ENCODE results near the gene RAPGEF5.

RAPGEF5 gene

DNA sequence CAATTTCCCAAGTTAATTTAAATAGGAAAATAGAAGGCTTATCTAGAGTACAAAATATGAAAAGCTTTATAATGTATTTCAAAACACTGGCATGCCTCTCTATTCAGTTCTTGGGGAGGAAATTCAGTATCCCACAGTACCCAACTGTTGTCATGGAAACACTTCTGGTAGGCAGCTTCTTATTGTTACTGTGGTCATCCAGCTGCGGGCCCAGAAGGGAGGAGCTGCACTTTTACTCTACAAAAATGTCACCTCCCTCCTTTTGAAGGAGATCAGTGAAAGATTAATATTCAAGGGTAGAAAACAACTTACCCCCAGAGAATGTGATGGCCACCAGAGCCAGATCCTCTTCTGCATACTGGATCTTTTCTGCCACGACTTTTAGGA lies 202.8 kb downstream of the RAPGEF5 start:
- no peak for TF ChIP-seq GABPA (IDR thresholded peaks at IDR 0.05; ENCODE audit: low read depth)
- TF ChIP-seq, protein P1, sequence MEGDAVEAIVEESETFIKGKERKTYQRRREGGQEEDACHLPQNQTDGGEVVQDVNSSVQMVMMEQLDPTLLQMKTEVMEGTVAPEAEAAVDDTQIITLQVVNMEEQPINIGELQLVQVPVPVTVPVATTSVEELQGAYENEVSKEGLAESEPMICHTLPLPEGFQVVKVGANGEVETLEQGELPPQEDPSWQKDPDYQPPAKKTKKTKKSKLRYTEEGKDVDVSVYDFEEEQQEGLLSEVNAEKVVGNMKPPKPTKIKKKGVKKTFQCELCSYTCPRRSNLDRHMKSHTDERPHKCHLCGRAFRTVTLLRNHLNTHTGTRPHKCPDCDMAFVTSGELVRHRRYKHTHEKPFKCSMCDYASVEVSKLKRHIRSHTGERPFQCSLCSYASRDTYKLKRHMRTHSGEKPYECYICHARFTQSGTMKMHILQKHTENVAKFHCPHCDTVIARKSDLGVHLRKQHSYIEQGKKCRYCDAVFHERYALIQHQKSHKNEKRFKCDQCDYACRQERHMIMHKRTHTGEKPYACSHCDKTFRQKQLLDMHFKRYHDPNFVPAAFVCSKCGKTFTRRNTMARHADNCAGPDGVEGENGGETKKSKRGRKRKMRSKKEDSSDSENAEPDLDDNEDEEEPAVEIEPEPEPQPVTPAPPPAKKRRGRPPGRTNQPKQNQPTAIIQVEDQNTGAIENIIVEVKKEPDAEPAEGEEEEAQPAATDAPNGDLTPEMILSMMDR (IDR thresholded peaks at IDR 0.05; ENCODE audit: insufficient read depth, low read length): no peak
- no peak for TF ChIP-seq SPI1 (IDR thresholded peaks at IDR 0.05; ENCODE audit: borderline replicate concordance, low read depth)
- no peak for TF ChIP-seq REST (IDR thresholded peaks at IDR 0.05; ENCODE audit: insufficient replicate concordance, low read depth)
- TF ChIP-seq POLR2AphosphoS5 (IDR thresholded peaks at IDR 0.05; ENCODE audit: low read depth): no peak

GRCh38 chr7:22153432-22154142 lies 203.4 kb downstream of the RAPGEF5 start:
- H3K27me3 ChIP-seq (ENCODE audit: insufficient read depth, poor library complexity, severe bottlenecking): no peaks in the 10 kb centered on the region
- DNase-seq (ENCODE audit: low read depth in 1 of 2, low spot score in 1 of 2): no peak
- TF ChIP-seq REST (IDR thresholded peaks at IDR 0.05; ENCODE audit: insufficient replicate concordance, low read depth): no peak
- TF ChIP-seq GABPA (IDR thresholded peaks at IDR 0.05; ENCODE audit: low read depth): no peak
- TF ChIP-seq, protein P1 (IDR thresholded peaks at IDR 0.05; ENCODE audit: insufficient read depth, low read length): no peak
- no peak for TF ChIP-seq POLR2AphosphoS5 (IDR thresholded peaks at IDR 0.05; ENCODE audit: low read depth)
- TF ChIP-seq SPI1 (IDR thresholded peaks at IDR 0.05; ENCODE audit: borderline replicate concordance, low read depth): no peak
- no peak overlapping the region for H3K4me3 ChIP-seq (replicated peaks; ENCODE audit: insufficient read depth, low read length)
- H3K27ac ChIP-seq (replicated peaks): no peak overlapping the region

More for the DNA sequence above, 202.8 kb downstream of the RAPGEF5 start:
- Histone ChIP-seq H3K4me3 (replicated peaks; ENCODE audit: insufficient read depth, low read length) (no peak overlapping the region), H3K27ac (replicated peaks) (no peak overlapping the region), H3K27me3 (ENCODE audit: insufficient read depth, poor library complexity, severe bottlenecking) (no peaks in the 10 kb centered on the region)
- no peak for DNase-seq (ENCODE audit: low read depth in 1 of 2, low spot score in 1 of 2)

GRCh38 chr7:22152690-22153089 lies 204.3 kb downstream of the RAPGEF5 start:
- TF ChIP-seq POLR2AphosphoS5 (IDR thresholded peaks at IDR 0.05; ENCODE audit: low read depth) (no peak), REST (IDR thresholded peaks at IDR 0.05; ENCODE audit: insufficient replicate concordance, low read depth) (no peak), GABPA (IDR thresholded peaks at IDR 0.05; ENCODE audit: low read depth) (no peak), SPI1 (IDR thresholded peaks at IDR 0.05; ENCODE audit: borderline replicate concordance, low read depth) (no peak)
- TF ChIP-seq, protein P1 (IDR thresholded peaks at IDR 0.05; ENCODE audit: insufficient read depth, low read length): no peak
- no peaks in the 10 kb centered on the region for H3K27me3 ChIP-seq (ENCODE audit: insufficient read depth, poor library complexity, severe bottlenecking)
- H3K27ac ChIP-seq (replicated peaks): no peak overlapping the region
- no peak overlapping the region for H3K4me3 ChIP-seq (replicated peaks; ENCODE audit: insufficient read depth, low read length)
- DNase-seq (ENCODE audit: low read depth in 1 of 2, low spot score in 1 of 2): no peak

Measured in HL-60 (cell line).